ENCODE data around the gene RNF166.

The RNF166 gene

GRCh38 chr16:88695218-88695617 lies 11.0 kb downstream of the RNF166 start:
- TF ChIP-seq CTCF (IDR thresholded peaks at IDR 0.05; ENCODE audit: low read depth, low read length, missing control alignments) = no peak
- no peak overlapping the region for H3K4me3 ChIP-seq (ENCODE audit: low read depth, low read length)
- DNase-seq (ENCODE audit: low read depth) = no peak
- in situ Hi-C loops (cut with HindIII; ENCODE audit: low sequenced_read_pairs) = no loop called here

- DNase-seq (ENCODE audit: low read depth) = no peak
- no peak for TF ChIP-seq CTCF (IDR thresholded peaks at IDR 0.05; ENCODE audit: low read depth, low read length, missing control alignments)
- no peak overlapping the region for H3K4me3 ChIP-seq (ENCODE audit: low read depth, low read length)
- in situ Hi-C loops (cut with HindIII; ENCODE audit: low sequenced_read_pairs) = no loop called here
These were observed 11.8 kb downstream of the RNF166 start for GRCh38 chr16:88694221-88695087.

DNA sequence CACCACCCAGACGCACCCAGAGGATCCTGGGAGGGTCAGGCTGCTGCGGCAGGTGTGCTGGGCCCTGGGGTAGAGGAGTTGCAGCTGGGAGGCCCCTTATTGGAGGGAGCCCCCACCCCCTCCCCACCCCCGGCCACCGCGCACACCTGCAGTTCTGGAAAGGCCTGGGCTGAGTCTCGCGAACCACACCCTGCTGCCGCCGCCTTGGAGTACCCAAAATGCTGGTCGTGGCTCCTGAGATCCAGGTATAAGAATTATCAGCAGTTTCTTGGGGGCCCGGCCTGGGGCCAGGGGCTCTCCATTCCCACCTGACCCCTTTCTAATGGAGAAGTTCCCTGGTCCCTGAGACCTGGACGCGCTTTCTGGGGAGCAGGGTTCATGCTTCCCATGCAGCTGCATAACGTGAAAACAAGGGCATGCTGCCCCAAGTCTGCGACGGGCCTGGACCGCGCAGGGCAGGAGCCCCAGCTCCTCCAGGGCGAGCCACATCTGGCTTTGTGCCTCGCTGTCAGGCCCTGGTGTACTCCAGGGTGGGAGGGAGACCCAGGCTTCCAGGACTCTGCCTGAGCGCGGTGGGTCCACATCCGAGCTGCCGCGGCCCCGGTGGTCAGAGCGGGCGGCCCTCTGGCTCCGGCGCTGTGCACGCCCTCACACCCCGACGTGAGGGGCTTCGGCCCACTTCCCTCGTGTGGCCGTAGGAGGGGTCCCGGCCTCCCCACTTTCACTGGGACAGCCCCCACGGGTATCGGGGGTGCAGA lies 12.6 kb downstream of the RNF166 start:
- no peak overlapping the region for H3K4me3 ChIP-seq (ENCODE audit: low read depth, low read length)
- in situ Hi-C loops (cut with HindIII; ENCODE audit: low sequenced_read_pairs) = no loop called here

DNA sequence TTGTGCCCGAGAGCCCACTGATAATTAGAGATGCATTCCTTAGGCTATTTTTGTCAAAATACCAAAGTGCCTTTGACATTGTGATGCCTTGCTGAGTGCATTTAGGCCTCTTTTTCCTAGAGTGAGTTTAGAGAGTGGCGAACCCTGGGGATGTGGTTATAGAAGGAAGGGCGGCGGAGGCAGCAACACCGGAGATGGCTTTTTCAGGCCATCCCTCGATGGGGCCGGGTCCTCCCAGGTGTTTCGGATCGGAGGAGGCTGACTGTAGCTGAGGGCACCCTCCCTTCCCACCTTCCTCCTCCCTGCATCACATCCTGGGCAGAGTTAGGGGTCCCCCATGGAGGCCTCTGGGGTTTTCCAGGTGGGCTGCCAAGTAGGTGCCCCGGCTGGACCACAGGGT lies 13.3 kb downstream of the RNF166 start:
- TF ChIP-seq CTCF (IDR thresholded peaks at IDR 0.05; ENCODE audit: low read depth, low read length, missing control alignments) = no peak
- DNase-seq (ENCODE audit: low read depth) = no peak
- no peak overlapping the region for H3K4me3 ChIP-seq (ENCODE audit: low read depth, low read length)
- in situ Hi-C loops (cut with HindIII; ENCODE audit: low sequenced_read_pairs) = no loop called here

More for the DNA sequence above, 12.6 kb downstream of the RNF166 start:
- DNase-seq (ENCODE audit: low read depth) = no peak
- TF ChIP-seq CTCF (IDR thresholded peaks at IDR 0.05; ENCODE audit: low read depth, low read length, missing control alignments) = no peak

GRCh38 chr16:88691924-88692560 lies 14.2 kb downstream of the RNF166 start:
- no peak for TF ChIP-seq CTCF (IDR thresholded peaks at IDR 0.05; ENCODE audit: low read depth, low read length, missing control alignments)
- H3K4me3 ChIP-seq (ENCODE audit: low read depth, low read length) = no peak overlapping the region
- DNase-seq (ENCODE audit: low read depth) = no peak
- in situ Hi-C loops (cut with HindIII; ENCODE audit: low sequenced_read_pairs) = no loop called here

GRCh38 chr16:88691129-88691813 lies 14.9 kb downstream of the RNF166 start:
- TF ChIP-seq CTCF (IDR thresholded peaks at IDR 0.05; ENCODE audit: low read depth, low read length, missing control alignments) = no peak
- no peak overlapping the region for H3K4me3 ChIP-seq (ENCODE audit: low read depth, low read length)
- in situ Hi-C loops (cut with HindIII; ENCODE audit: low sequenced_read_pairs) = no loop called here
- DNase-seq (ENCODE audit: low read depth) = no peak
